ENCODE results near the gene TPRG1.

- TF ChIP-seq POLR2A (conservative IDR thresholded peaks at IDR 0.05) (no peak), ZNF224 (CRISPR knock-in tag; IDR thresholded peaks at IDR 0.05) (no peak), HLTF (IDR thresholded peaks at IDR 0.05) (no peak), CTCF (IDR thresholded peaks at IDR 0.05 in 2 of 3, conservative IDR thresholded peaks at IDR 0.05 in 1 of 3; ENCODE audit: insufficient read depth in 2 of 3, low read depth in 1 of 3, low read length in 3 of 3) (no peak), TEAD2 (tag; IDR thresholded peaks at IDR 0.05) (no peak), PATZ1 (CRISPR knock-in tag; IDR thresholded peaks at IDR 0.05; ENCODE audit: borderline replicate concordance) (no peak)
- TF ChIP-seq, protein P1, sequence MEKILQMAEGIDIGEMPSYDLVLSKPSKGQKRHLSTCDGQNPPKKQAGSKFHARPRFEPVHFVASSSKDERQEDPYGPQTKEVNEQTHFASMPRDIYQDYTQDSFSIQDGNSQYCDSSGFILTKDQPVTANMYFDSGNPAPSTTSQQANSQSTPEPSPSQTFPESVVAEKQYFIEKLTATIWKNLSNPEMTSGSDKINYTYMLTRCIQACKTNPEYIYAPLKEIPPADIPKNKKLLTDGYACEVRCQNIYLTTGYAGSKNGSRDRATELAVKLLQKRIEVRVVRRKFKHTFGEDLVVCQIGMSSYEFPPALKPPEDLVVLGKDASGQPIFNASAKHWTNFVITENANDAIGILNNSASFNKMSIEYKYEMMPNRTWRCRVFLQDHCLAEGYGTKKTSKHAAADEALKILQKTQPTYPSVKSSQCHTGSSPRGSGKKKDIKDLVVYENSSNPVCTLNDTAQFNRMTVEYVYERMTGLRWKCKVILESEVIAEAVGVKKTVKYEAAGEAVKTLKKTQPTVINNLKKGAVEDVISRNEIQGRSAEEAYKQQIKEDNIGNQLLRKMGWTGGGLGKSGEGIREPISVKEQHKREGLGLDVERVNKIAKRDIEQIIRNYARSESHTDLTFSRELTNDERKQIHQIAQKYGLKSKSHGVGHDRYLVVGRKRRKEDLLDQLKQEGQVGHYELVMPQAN (IDR thresholded peaks at IDR 0.05; ENCODE audit: borderline replicate concordance) = no peak
- TF ChIP-seq, protein P2, sequence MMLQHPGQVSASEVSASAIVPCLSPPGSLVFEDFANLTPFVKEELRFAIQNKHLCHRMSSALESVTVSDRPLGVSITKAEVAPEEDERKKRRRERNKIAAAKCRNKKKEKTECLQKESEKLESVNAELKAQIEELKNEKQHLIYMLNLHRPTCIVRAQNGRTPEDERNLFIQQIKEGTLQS (IDR thresholded peaks at IDR 0.05) = no peak
- TF ChIP-seq, protein P2 (CRISPR knock-in tag; conservative IDR thresholded peaks at IDR 0.05) = no peak
Observed at GRCh38 chr3:189204167-189204866, 32.5 kb downstream of the TPRG1 start.

Data from K562 (cell line).